AG09319 (cell line): Measurements from ENCODE around the gene LRP4.

Experiments
- DNase-seq: peaks from one replicate; pipeline ENCODE4 v3.0.0-alpha.2; 2010; ENCODE audit warnings: low read depth; ENCODE audit errors: extremely low read depth
- CTCF ChIP-seq: IDR thresholded peaks from 2 replicates; pipeline ENCODE4 v1.5.1; 2011; ENCODE audit warnings: low read depth, mild to moderate bottlenecking, inconsistent platforms, low read length, moderate library complexity

LRP4 gene

GRCh38 chr11:46905806-46906205 is 12.5 kb downstream of the LRP4 start:
- no peak for TF ChIP-seq CTCF

GRCh38 chr11:46903846-46904245 is 14.5 kb downstream of the LRP4 start:
- no peak for TF ChIP-seq CTCF
- no peak for DNase-seq

More at GRCh38 chr11:46905806-46906205, 12.5 kb downstream of the LRP4 start:
- no peak for DNase-seq

GRCh38 chr11:46902694-46903093 is 15.7 kb downstream of the LRP4 start:
- no peak for TF ChIP-seq CTCF
- DNase-seq = no peak

- TF ChIP-seq CTCF = no peak
- no peak for DNase-seq
Observed at GRCh38 chr11:46901156-46901555, 17.2 kb downstream of the LRP4 start.

- DNase-seq = no peak
- no peak for TF ChIP-seq CTCF
Observed at GRCh38 chr11:46900091-46900746, 18.1 kb downstream of the LRP4 start.

- no peak for TF ChIP-seq CTCF
Observed at GRCh38 chr11:46899501-46900025, 18.8 kb downstream of the LRP4 start.

GRCh38 chr11:46898396-46899095 is 19.8 kb downstream of the LRP4 start:
- no peak for TF ChIP-seq CTCF
- no peak for DNase-seq

More at GRCh38 chr11:46899501-46900025, 18.8 kb downstream of the LRP4 start:
- DNase-seq = no peak
